Right atrium auricular region (tissue), 2 donors: Measurements from ENCODE around the gene CATSPER3. TPM values are rescaled to one million over a fixed set of nuclear protein-coding genes. Genes with fewer than 3 reads are reported as not detected.

ENCODE experiments used
- DNase-seq: peaks from one replicate; pipeline ENCODE4 v3.0.0-alpha.2; 2019; ENCODE audit warnings: low spot score
- H3K27ac ChIP-seq, 2 donors: fragments of 200-600 bp; sonication (generic); 1 replicate in 1 of 2; 2 replicates in 1 of 2; pipeline ENCODE4 v1.5.1; 2016 to 2019
- H3K27me3 ChIP-seq, 2 donors: fragments of 200-600 bp; sonication (generic); one replicate each; pipeline versions ENCODE4 v1.5.1 to v1.6.0; 2017 to 2019
- H3K36me3 ChIP-seq: fragments of 200-600 bp; sonication (generic); one replicate; pipeline ENCODE4 v1.5.1; 2016
- H3K4me1 ChIP-seq, 2 donors: fragments of 200-600 bp; sonication (generic); one replicate each; pipeline versions ENCODE4 v1.5.1 to v1.6.0; 2017 to 2019
- H3K4me3 ChIP-seq, 2 donors: fragments of 200-600 bp; sonication (generic); 1 replicate in 1 of 2; 2 replicates in 1 of 2; pipeline ENCODE4 v1.5.1; 2017 to 2019; ENCODE audit warnings: mild to moderate bottlenecking in 1 of 2, moderate library complexity in 1 of 2
- H3K9me3 ChIP-seq, 2 donors: fragments of 200-600 bp; sonication (generic); one replicate each; pipeline ENCODE4 v1.5.1; 2019
- CTCF ChIP-seq, 2 donors: fragments of 200-600 bp; sonication (generic); IDR thresholded peaks; one replicate each; pipeline ENCODE4 v1.5.1; 2019; ENCODE audit warnings: antibody characterized with exemption in 2 of 2
- total RNA-seq, 2 donors: library from RNA; depleted of rRNA; stranded (reverse); fragments of >200 nt; gene quantifications; one replicate each; pipeline ENCODE4 v1.1.0, GENCODE V29; 2016

The CATSPER3 gene
- total RNA-seq, 2 donors from 2014 or later = 0.39 to 0.44 TPM

GRCh38 chr5:135041145-135041587 is 73.5 kb downstream of the CATSPER3 start:
- Histone ChIP-seq H3K4me3 (no peak overlapping the region), H3K27ac (no peak overlapping the region), H3K4me1 (peaks cover 0 to 24% of the 10 kb centered on the region in 2 donors), H3K9me3 (no peaks in the 10 kb centered on the region), H3K36me3 (no peaks in the 10 kb centered on the region), H3K27me3 (peaks cover 39 to 49% of the 10 kb centered on the region in 2 donors)
- no peak for TF ChIP-seq CTCF (IDR thresholded peaks at IDR 0.05)
- DNase-seq = no peak

DNA sequence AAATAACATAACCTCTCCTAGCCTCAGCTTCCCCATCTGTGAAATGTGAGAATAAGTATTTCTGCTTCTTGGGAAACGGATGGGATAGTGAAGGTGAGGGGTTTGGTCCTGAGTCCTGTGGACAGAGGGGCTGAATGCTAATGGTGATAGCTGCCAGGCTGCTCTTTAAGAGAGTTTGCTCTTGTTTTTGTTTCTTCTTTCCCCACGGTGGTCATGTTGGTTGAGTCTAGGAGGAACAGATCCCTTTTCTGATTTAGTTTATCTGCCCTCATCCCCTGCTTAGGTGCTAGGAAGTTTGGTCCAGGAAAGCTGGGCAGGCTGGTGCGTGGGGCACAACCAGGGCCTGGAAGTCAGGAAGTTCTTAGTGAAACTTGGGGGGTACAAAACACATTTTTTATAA is 74.0 kb downstream of the CATSPER3 start:
- Histone ChIP-seq H3K27me3 (peaks cover 39 to 47% of the 10 kb centered on the region in 2 donors), H3K36me3 (no peaks in the 10 kb centered on the region), H3K27ac (no peak overlapping the region), H3K4me1 (peaks cover 0 to 24% of the 10 kb centered on the region in 2 donors), H3K9me3 (no peaks in the 10 kb centered on the region), H3K4me3 (no peak overlapping the region)
- no peak for DNase-seq
- no peak for TF ChIP-seq CTCF (IDR thresholded peaks at IDR 0.05)

- no peak for TF ChIP-seq CTCF (IDR thresholded peaks at IDR 0.05)
- H3K36me3 ChIP-seq = no peaks in the 10 kb centered on the region
- DNase-seq = no peak
- no peak overlapping the region for H3K27ac ChIP-seq
- no peaks in the 10 kb centered on the region for H3K9me3 ChIP-seq
- H3K4me3 ChIP-seq = no peak overlapping the region
- peaks cover 31 to 39% of the 10 kb centered on the region in 2 donors for H3K27me3 ChIP-seq
- H3K4me1 ChIP-seq = peaks cover 0 to 24% of the 10 kb centered on the region in 2 donors
Measured at GRCh38 chr5:135042595-135042994, 74.9 kb downstream of the CATSPER3 start.

DNA sequence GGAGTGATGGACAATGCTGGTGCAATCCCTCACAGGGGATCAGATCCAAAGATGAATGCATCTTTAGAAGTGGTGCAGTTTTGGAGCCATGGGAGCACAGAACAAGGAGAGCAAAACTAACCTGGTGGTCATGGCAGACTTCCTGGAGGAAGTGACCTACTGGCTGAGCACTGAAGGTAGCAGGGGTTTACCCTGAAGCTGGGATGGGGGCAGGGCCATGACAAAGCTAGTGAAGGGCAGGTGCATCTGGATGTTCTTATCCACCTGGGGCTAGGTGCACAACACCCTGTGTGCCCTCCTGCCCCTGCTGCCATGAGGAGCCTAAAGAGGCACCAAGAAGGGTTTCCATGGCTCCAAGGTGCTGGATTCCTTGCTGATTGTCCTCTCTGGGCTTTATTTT is 77.8 kb downstream of the CATSPER3 start:
- TF ChIP-seq CTCF (IDR thresholded peaks at IDR 0.05) = no peak
- H3K4me3 ChIP-seq = no peak overlapping the region

DNA sequence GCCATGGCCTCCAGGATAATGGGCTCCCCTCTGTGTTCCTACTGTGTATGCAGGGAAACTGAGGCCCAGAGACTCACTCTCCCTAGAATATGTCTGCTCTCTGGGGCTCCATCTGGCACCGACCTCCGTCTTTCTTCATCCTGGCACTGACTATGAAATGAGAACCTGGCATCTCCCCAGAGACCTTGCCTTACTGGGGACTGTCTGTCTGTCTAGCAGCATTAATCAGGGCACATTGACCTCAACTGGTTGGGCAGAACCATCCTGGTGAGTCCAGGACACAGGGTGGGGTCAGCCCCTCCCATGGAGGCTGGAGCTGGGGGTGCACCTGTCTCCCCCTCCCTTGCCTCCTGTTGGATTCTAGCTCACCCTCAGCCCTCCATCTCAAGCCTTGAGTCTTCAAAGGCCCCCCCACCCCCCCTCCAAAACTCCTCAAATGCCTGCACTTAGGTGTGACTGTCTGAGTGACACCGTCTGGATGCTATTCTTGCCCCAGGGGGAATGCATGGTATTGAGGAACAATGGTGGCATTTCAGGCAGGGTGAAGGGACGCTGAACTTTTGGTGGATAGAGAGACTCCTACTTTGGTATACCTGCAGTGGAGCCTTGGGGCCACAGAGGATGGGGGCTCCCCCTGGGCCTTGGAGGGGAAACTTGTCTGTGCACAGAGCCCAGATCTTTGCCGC is 79.1 kb downstream of the CATSPER3 start:
- H3K36me3 ChIP-seq = no peaks in the 10 kb centered on the region
- DNase-seq = no peak
- TF ChIP-seq CTCF (IDR thresholded peaks at IDR 0.05) = no peak
- peaks cover 3 to 4% of the 10 kb centered on the region in 2 donors for H3K27me3 ChIP-seq
- H3K27ac ChIP-seq = no peak overlapping the region
- H3K9me3 ChIP-seq = no peaks in the 10 kb centered on the region
- no peaks in the 10 kb centered on the region for H3K4me1 ChIP-seq
- no peak overlapping the region for H3K4me3 ChIP-seq

More for the DNA sequence above, 77.8 kb downstream of the CATSPER3 start:
- Histone ChIP-seq H3K27me3 (peaks cover 7 to 13% of the 10 kb centered on the region in 2 donors), H3K4me1 (peaks cover 0 to 4% of the 10 kb centered on the region in 2 donors), H3K36me3 (no peaks in the 10 kb centered on the region), H3K9me3 (no peaks in the 10 kb centered on the region), H3K27ac (no peak overlapping the region)
- DNase-seq = no peak

GRCh38 chr5:135047347-135047695 is 79.6 kb downstream of the CATSPER3 start:
- Histone ChIP-seq H3K9me3 (no peaks in the 10 kb centered on the region), H3K4me3 (no peak overlapping the region), H3K27ac (no peak overlapping the region), H3K27me3 (peaks cover 3 to 4% of the 10 kb centered on the region in 2 donors), H3K4me1 (no peaks in the 10 kb centered on the region), H3K36me3 (no peaks in the 10 kb centered on the region)
- no peak for TF ChIP-seq CTCF (IDR thresholded peaks at IDR 0.05)
- no peak for DNase-seq
